Nephron progenitor cell (in vitro differentiated cells): Measurements from ENCODE around the gene KICS2.
A peak's percentile ranks its signal among the peaks of the same experiment; 100 is the strongest.

Source experiments
- DNase-seq: peaks from one replicate; pipeline ENCODE4 v3.0.0; 2021
- H3K27ac Mint-ChIP-seq: 2 replicates; pipeline ENCODE4 v1.8.0; 2021; ENCODE audit warnings: mild to moderate bottlenecking, moderate library complexity, mixed read lengths
- H3K27me3 Mint-ChIP-seq: 2 replicates; pipeline ENCODE4 v1.8.0; 2021; ENCODE audit warnings: mild to moderate bottlenecking, low read depth, mixed read lengths; ENCODE audit not compliant: poor library complexity
- H3K36me3 Mint-ChIP-seq: 2 replicates; pipeline ENCODE4 v1.8.0; 2021; ENCODE audit warnings: low read depth, mixed read lengths
- H3K4me1 Mint-ChIP-seq: 2 replicates; pipeline ENCODE4 v1.8.0; 2021; ENCODE audit warnings: mixed read lengths
- H3K4me3 Mint-ChIP-seq: 2 replicates; pipeline ENCODE4 v1.8.0; 2021; ENCODE audit warnings: mild to moderate bottlenecking, moderate library complexity, mixed read lengths
- H3K9me3 Mint-ChIP-seq: 2 replicates; pipeline ENCODE4 v1.8.0; 2021; ENCODE audit warnings: mild to moderate bottlenecking, moderate library complexity, mixed read lengths
- TF ChIP-seq, protein P1 (sequence below): fragments of 200-600 bp; sonication (generic); IDR thresholded peaks from 2 replicates; pipeline ENCODE4 v1.5.0; 2021; ENCODE audit warnings: antibody characterized with exemption

KICS2 gene

DNA sequence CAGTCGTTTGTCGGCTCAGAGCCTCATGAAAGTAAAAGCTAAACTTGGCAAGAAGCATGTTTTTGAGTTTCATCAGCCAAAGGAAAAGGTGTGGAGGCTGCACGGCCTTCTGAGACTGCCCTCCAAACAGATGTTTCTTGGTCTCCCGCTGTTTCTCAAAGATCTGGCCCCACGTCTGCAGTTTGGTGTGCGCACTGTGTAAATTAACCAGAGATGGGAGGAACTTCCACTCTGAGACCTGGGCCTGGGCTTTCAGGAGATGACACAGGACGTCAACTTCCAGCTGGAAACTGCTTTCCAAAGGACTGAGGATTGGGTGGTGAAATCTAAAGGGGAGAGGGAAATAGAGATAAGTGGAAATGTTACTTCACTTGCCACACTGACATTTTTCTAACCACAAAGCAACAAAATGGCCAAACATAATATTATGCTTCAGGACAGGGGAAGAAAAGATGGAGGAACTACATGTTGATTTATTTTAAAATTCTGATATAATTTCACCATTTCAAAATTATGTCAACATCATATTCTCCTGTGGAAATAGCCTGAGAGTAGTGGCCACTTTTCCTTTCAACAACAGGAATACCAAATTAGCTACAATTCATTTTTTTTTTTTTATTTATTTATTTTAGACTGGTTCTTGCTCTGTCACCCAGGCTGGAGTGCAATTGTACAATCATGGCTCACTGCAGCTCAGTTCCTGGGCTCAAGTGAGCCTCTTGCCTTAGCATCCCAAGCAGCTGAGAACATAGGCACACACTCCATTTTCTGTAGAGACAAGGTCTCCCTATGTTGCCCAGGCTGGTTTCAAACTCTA lies 27.6 kb downstream of the KICS2 start:
- Mint-ChIP-seq H3K4me3 (no peak overlapping the region), H3K27me3 (no peaks in the 10 kb centered on the region), H3K27ac (no peak overlapping the region), H3K36me3 (peaks cover 28% of the 10 kb centered on the region), H3K9me3 (peaks cover 7% of the 10 kb centered on the region), H3K4me1 (no peaks in the 10 kb centered on the region)
- TF ChIP-seq, protein P1, sequence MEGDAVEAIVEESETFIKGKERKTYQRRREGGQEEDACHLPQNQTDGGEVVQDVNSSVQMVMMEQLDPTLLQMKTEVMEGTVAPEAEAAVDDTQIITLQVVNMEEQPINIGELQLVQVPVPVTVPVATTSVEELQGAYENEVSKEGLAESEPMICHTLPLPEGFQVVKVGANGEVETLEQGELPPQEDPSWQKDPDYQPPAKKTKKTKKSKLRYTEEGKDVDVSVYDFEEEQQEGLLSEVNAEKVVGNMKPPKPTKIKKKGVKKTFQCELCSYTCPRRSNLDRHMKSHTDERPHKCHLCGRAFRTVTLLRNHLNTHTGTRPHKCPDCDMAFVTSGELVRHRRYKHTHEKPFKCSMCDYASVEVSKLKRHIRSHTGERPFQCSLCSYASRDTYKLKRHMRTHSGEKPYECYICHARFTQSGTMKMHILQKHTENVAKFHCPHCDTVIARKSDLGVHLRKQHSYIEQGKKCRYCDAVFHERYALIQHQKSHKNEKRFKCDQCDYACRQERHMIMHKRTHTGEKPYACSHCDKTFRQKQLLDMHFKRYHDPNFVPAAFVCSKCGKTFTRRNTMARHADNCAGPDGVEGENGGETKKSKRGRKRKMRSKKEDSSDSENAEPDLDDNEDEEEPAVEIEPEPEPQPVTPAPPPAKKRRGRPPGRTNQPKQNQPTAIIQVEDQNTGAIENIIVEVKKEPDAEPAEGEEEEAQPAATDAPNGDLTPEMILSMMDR, result no peak
- DNase-seq, result no peak

DNA sequence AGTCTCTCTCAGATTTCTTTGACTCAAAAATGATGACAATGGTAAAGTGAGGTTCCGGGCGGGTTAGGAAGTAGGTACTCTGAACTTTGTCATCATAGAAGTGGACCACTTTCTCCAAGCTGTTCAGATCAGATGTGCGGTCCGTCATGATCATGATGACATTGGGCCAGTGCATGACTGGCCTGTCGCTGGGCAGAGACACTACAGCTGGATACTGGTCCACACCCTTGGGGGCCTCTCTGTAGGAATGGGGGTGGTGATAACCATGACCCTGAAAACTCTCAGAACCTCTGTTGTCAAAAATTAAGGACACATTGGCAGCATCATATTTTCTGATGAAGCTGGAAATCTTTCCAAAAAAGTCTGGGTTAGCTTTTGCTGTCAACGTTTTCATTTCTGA lies 28.2 kb downstream of the KICS2 start:
- TF ChIP-seq, protein P1, result no peak
- H3K27me3 Mint-ChIP-seq, result no peaks in the 10 kb centered on the region
- H3K4me1 Mint-ChIP-seq, result no peaks in the 10 kb centered on the region
- H3K9me3 Mint-ChIP-seq, result peaks cover 7% of the 10 kb centered on the region
- H3K36me3 Mint-ChIP-seq, result peaks cover 28% of the 10 kb centered on the region
- H3K27ac Mint-ChIP-seq, result no peak overlapping the region
- no peak overlapping the region for H3K4me3 Mint-ChIP-seq
- DNase-seq, result no peak

DNA sequence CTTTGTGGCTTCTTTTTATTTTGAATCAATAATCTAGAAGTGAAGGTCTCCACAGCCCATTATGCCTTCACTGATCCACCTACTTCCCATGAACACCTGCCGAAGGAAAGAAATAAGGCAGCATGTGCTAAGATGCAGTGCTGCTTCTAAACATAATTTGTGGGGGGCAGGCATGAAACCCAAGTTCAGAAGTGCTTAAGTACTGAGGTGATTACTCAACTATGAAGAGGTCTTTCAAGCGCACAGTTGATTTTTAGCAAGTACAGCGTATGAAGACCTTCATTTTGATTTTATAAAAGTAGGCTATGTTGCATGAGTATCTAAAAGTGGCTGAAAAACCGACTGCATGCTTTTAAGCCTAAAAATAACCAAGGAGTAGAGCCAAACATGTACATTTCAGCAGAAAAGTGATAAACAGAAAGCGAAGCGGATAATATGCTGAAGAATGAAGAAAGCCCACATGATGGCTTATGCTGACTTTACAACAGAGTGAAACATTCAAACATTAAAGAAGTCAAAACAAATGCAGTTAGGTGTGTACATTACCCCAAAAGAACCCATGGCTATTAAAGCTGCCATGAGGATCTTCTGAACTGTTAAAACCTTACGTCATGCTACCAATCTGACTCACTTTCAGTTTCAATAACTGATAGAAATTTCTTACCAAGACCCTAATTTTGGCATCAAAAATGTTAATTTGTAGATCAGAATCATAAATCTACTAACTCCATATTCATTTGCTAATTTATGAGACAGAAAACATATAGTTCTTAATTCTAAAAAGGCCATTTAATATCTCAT lies 29.3 kb downstream of the KICS2 start:
- TF ChIP-seq, protein P1, result no peak
- DNase-seq, result no peak
- Mint-ChIP-seq H3K36me3 (peaks cover 28% of the 10 kb centered on the region), H3K4me3 (no peak overlapping the region), H3K4me1 (no peaks in the 10 kb centered on the region), H3K9me3 (peaks cover 7% of the 10 kb centered on the region), H3K27ac (peak overlapping the region; percentile 11), H3K27me3 (no peaks in the 10 kb centered on the region)

DNA sequence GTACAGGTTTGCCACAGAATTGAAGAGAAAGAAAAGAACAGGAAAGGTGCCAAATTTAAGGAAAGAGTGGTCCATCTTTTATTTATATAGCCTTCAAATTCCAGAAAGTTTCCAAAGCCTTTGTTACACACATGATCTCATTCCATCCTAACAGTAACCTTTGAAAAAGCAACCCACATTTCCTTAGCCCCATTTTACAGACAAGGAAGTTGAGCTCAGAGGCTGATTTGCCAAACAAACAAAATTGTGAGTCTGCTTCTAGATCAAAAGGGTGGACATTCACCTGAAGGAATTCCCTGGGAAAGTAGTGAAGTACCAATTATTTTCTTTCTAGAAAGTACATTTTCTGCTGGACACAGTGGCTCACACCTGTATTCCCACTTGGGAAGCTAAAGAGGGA lies 32.0 kb downstream of the KICS2 start:
- H3K4me1 Mint-ChIP-seq, result no peaks in the 10 kb centered on the region
- TF ChIP-seq, protein P1, result no peak
- peaks cover 6% of the 10 kb centered on the region for H3K9me3 Mint-ChIP-seq
- no peaks in the 10 kb centered on the region for H3K27me3 Mint-ChIP-seq
- no peak overlapping the region for H3K4me3 Mint-ChIP-seq
- no peak overlapping the region for H3K27ac Mint-ChIP-seq
- peaks cover 25% of the 10 kb centered on the region for H3K36me3 Mint-ChIP-seq
- DNase-seq, result no peak

DNA sequence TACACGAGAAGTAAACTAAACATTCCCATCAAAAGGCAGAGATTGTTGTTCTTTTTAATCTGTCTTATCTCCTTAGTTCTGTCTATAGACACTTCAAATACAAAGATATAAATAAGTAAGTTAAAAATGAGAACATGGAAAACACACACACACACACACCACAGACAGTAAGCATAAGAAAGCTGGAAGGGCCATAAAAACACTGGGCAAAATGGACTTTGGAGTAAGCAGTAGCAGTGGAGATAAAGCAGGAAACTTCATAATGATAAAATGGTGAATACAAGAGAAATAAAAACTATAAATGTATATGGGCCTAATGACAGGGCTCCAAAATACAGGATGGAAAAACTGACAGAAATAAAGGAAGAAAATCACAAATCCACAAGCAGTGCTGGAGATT lies 32.6 kb downstream of the KICS2 start:
- Mint-ChIP-seq H3K4me3 (no peak overlapping the region), H3K27me3 (no peaks in the 10 kb centered on the region), H3K9me3 (peaks cover 3% of the 10 kb centered on the region), H3K36me3 (peaks cover 20% of the 10 kb centered on the region), H3K27ac (no peak overlapping the region), H3K4me1 (no peaks in the 10 kb centered on the region)
- DNase-seq, result no peak
- TF ChIP-seq, protein P1, result no peak
